Mucosa of rectum (tissue), 2 donors: ENCODE results near the gene GABRR1.

Experiments
- H3K27ac ChIP-seq, 2 donors: one replicate each; pipeline ENCODE4 v1.7.0; 2013; ENCODE audit warnings: inconsistent platforms in 2 of 2, low read depth in 2 of 2, low read length in 2 of 2
- H3K27me3 ChIP-seq, 2 donors: one replicate each; pipeline ENCODE4 v1.7.0; 2013; ENCODE audit warnings: low read length in 2 of 2; ENCODE audit not compliant: control insufficient read depth in 2 of 2, insufficient read depth in 2 of 2
- H3K36me3 ChIP-seq, 2 donors: one replicate each; pipeline ENCODE4 v1.7.0; 2013; ENCODE audit warnings: low read length in 2 of 2; ENCODE audit not compliant: control insufficient read depth in 2 of 2, insufficient read depth in 2 of 2
- H3K4me1 ChIP-seq, 2 donors: one replicate each; pipeline ENCODE4 v1.7.0; 2013; ENCODE audit warnings: low read length in 2 of 2, mild to moderate bottlenecking in 1 of 2; ENCODE audit not compliant: control insufficient read depth in 2 of 2, insufficient read depth in 2 of 2
- H3K4me3 ChIP-seq, 2 donors: one replicate each; pipeline ENCODE4 v1.7.0; 2013; ENCODE audit warnings: low read length in 2 of 2
- H3K9ac ChIP-seq, 2 donors: one replicate each; pipeline ENCODE4 v1.7.0; 2013; ENCODE audit warnings: low read length in 2 of 2, low read depth in 1 of 2, mild to moderate bottlenecking in 1 of 2
- H3K9me3 ChIP-seq, 2 donors: one replicate each; pipeline ENCODE4 v1.7.0; 2013; ENCODE audit warnings: low read length in 2 of 2; ENCODE audit not compliant: control insufficient read depth in 2 of 2
- donor health status: healthy.
- donor health status: Normal muscosa, but diverticular disease.

GABRR1 gene

DNA sequence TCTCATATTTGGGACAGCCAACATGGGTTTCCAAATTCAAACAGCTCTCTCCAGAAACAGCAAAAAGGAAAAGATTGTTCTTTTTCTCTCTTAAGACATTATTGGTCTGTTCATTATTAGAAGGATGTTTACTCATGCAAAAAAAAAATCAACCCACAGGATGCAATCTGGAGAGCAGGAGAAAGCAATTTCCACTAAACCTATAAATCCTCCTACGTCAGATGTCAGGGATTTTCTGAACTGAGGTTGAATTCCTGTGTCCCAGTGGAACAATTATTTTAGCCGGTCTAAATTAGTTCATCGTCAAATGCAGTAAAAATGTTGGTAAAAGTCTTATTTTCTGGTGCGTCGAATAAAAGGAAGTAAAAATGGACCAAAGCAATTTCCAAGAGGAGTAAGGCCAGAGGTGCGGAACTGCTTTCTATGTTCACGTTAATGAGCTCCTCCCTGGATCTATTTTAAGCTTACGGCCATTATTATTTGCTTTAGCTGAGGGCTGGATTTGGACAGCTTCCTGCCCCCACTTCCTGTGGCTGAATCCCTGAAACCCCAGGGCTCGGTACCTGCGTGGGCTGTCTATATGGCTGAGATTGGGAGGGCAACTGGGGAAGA lies at the start of gene GABRR1:
Gene GABRR1 (minus strand): TSS at position 60 of the 612 bp plus-strand sequence. CDS start 36 bp downstream, at position 24.
- Histone ChIP-seq H3K27ac (no peak within 1 kb of the TSS), H3K9ac (no peak within 1 kb of the TSS), H3K4me1 (no peaks in the 10 kb centered on the region), H3K36me3 (no peaks in the 10 kb centered on the region), H3K4me3 (no peak within 1 kb of the TSS), H3K9me3 (no peaks in the 10 kb centered on the region), H3K27me3 (no peaks in the 10 kb centered on the region)

DNA sequence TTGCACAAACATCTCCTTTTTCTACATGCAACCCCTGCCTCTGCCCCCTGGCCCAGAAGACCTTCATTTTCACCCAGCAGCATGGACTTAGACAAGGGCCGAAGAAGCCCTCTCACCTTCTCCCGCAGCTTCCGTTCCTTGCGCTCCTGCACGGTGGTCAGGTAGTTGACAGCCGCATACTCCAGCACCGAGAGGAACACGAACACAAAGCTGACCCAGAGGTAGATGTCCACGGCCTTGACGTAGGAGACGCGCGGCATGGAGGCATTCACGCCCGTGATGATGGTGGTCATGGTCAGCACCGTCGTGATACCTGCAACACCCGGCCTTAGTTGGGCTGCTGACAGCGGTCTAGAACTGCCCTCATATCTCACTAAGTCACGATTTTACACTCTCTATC lies 47.1 kb upstream of the GABRR1 start:
- Histone ChIP-seq H3K27me3 (no peaks in the 10 kb centered on the region), H3K36me3 (no peaks in the 10 kb centered on the region), H3K9ac (no peak overlapping the region), H3K9me3 (no peaks in the 10 kb centered on the region), H3K4me3 (no peak overlapping the region), H3K4me1 (no peaks in the 10 kb centered on the region), H3K27ac (no peak overlapping the region)

DNA sequence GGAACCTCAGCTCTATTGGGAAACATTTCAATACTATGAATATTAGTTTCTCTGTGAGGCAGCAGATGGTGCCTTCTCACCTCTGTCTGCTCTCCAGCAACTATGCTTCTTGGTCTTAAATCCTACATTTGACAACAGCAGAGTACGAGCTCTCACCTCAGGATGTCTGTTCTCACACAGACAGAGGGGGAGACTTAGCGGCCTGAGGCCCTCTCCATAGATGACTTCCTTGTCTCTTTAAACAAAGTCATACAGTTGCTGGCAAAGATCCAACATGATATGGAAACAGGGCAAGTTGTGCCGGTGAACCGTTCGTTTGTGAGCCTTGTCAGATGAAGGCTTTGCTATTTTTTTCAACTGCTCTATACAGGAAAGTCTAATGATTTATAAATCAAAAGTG lies 43.7 kb upstream of the GABRR1 start:
- Histone ChIP-seq H3K36me3 (no peaks in the 10 kb centered on the region), H3K27me3 (no peaks in the 10 kb centered on the region), H3K27ac (no peak overlapping the region)

DNA sequence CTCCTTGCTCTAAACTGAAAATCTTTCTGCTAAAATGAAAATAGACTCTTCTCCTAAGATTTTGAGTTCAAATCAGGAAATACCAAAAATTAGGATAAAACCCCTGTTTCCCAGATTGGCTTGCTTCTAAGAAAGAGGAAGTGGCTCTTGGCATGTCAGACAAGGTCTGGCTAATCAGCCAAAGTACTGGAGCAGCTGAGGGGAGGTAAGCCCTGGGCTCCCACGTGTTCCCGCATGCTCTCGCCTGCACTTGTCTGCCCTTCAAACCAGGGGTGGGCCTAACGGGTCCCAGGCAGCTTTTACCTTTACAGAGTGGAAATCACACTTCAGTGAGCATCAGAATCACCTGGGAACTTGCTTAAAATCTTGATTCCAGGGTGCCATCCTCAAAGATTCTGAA lies 43.2 kb upstream of the GABRR1 start:
- no peak overlapping the region for H3K4me3 ChIP-seq

More for the DNA sequence above, 43.7 kb upstream of the GABRR1 start:
- H3K9ac ChIP-seq = no peak overlapping the region
- H3K9me3 ChIP-seq = no peaks in the 10 kb centered on the region
- H3K4me3 ChIP-seq = no peak overlapping the region
- no peaks in the 10 kb centered on the region for H3K4me1 ChIP-seq

DNA sequence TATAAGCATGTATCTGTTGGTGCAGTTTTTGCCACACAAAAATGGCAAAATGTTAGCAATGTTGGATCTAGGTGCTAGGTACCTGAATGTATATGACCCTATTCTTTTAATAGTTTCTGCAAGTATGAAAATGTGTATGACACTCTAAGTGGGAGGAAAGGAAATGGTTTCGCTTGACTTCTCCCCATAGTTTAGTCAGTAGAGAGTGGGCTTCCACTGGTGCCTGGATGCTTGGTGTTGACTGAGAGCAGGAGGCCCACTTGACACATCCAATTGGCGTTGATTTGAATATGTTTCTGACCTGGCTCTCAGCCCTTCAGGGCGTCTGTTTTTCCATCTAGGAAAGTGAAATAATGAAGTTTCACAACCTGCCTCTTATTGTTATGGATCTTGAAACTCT lies 41.8 kb upstream of the GABRR1 start:
- no peaks in the 10 kb centered on the region for H3K27me3 ChIP-seq
- H3K9ac ChIP-seq = no peak overlapping the region
- no peaks in the 10 kb centered on the region for H3K4me1 ChIP-seq
- no peak overlapping the region for H3K4me3 ChIP-seq
- H3K36me3 ChIP-seq = no peaks in the 10 kb centered on the region
- no peak overlapping the region for H3K27ac ChIP-seq
- no peaks in the 10 kb centered on the region for H3K9me3 ChIP-seq

More for the DNA sequence above, 43.2 kb upstream of the GABRR1 start:
- Histone ChIP-seq H3K27me3 (no peaks in the 10 kb centered on the region), H3K9ac (no peak overlapping the region), H3K4me1 (no peaks in the 10 kb centered on the region), H3K27ac (no peak overlapping the region), H3K36me3 (no peaks in the 10 kb centered on the region), H3K9me3 (no peaks in the 10 kb centered on the region)

DNA sequence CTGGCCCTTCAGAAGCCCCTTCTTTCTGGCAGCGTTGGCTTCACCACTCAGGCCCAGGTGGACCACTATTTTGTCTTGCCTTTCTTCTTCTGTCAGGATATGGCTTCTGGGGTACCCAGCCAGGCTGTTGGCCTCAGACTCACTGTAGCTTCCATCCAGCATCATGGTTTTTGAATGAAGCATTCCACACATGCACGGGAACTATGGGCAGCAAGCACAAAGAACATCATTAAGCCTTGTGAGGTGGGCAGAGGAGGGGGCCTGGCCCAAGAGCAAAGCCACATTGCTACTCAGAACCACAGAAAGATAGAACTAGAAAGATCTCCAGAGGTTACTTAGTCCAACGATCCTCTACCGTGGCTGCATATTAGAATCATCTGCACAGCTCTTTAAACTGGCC lies 40.6 kb upstream of the GABRR1 start:
- no peak overlapping the region for H3K27ac ChIP-seq
- H3K27me3 ChIP-seq = no peaks in the 10 kb centered on the region
- no peaks in the 10 kb centered on the region for H3K36me3 ChIP-seq
- peaks cover 0 to under 1% of the 10 kb centered on the region in 2 donors for H3K4me1 ChIP-seq
- H3K4me3 ChIP-seq = no peak overlapping the region
- H3K9ac ChIP-seq = no peak overlapping the region
- no peaks in the 10 kb centered on the region for H3K9me3 ChIP-seq

DNA sequence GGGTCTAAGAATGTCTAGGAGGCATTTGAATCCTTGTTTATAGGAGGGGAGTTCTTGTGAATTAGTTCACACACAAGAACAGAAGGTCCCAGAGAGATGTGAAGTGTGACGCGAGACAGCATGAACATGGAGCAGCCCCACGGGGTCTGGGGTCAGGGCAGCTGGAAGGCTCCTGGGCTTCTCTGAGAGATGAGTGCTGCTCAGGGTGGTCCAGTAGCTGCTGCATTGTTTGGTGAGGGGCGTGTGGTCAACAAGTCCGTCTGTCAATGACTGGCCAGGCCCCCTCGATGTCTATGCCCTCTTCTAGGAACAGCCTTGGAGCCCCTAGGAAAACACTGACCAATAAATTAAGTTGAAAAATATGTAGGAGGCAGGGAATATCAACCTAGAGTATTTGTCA lies 40.2 kb upstream of the GABRR1 start:
- Histone ChIP-seq H3K9ac (no peak overlapping the region), H3K4me3 (no peak overlapping the region), H3K27ac (no peak overlapping the region), H3K4me1 (peaks cover 0 to 4% of the 10 kb centered on the region in 2 donors), H3K27me3 (no peaks in the 10 kb centered on the region), H3K36me3 (no peaks in the 10 kb centered on the region), H3K9me3 (no peaks in the 10 kb centered on the region)

DNA sequence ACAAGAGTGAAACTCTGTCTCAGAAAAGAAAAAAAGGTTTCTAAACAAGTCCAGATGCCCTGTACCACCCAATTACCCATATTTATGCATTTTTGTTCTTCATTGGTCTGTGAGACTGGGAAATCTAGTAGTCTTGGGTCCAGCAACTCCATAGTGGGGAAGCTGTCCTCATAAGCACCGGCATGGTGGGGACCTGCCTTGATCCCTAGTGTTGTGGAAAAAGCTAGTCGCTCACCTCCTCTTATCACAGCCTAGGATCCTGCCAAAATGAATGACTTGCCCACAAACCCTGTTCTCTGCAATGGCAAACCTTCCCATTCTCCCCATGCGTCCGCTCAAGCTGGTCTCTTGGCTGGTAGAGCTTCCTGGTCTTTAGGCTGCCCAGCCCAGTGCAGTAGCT lies 38.3 kb upstream of the GABRR1 start:
- no peaks in the 10 kb centered on the region for H3K9me3 ChIP-seq
- no peak overlapping the region for H3K4me3 ChIP-seq
- peaks cover 0 to 4% of the 10 kb centered on the region in 2 donors for H3K4me1 ChIP-seq
- H3K27ac ChIP-seq = no peak overlapping the region
- no peak overlapping the region for H3K9ac ChIP-seq
- H3K36me3 ChIP-seq = no peaks in the 10 kb centered on the region
- H3K27me3 ChIP-seq = no peaks in the 10 kb centered on the region

DNA sequence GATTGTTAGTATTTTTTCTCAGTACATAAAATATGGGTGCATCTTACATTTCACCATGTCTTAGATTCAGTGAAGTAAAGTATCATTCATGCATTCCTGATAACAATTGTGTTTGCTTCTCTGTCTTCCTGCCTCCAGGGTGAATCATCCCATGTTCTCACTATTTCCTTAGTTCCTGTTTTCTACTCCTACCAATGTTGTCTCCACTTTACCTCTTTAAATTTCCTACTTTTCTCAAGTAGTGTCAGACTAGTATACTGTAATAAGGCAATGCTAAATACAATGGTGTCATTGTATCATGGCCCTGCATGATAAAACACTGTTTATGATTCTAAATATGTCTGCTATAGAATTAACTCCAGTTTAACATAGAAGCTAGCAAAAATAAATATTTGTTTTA lies 37.4 kb upstream of the GABRR1 start:
- Histone ChIP-seq H3K4me1 (peaks cover 0 to 4% of the 10 kb centered on the region in 2 donors), H3K9ac (no peak overlapping the region), H3K4me3 (no peak overlapping the region), H3K36me3 (no peaks in the 10 kb centered on the region), H3K27ac (no peak overlapping the region), H3K9me3 (no peaks in the 10 kb centered on the region), H3K27me3 (no peaks in the 10 kb centered on the region)

DNA sequence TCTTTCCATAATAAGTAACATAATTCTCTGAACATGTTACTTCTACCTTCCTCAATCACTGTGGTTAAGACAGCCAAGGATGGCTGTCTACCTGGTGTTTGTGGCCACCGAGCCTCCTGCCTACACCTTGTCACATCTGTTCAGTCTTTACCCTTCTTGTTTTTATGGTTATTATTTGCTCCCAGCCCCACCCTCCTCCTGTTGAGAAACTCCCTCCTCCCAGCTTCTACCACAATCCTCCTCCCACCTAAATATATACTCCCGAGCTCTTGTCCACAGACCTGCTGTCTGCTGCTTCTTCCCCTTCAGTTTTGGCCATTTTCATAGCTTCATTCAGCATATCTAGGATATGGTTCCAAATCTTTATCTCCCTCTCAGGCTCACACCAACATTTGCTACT lies 35.7 kb upstream of the GABRR1 start:
- H3K9ac ChIP-seq = no peak overlapping the region
- no peak overlapping the region for H3K4me3 ChIP-seq
- no peaks in the 10 kb centered on the region for H3K36me3 ChIP-seq
- H3K9me3 ChIP-seq = no peaks in the 10 kb centered on the region
- no peak overlapping the region for H3K27ac ChIP-seq
- peaks cover 0 to 4% of the 10 kb centered on the region in 2 donors for H3K4me1 ChIP-seq
- H3K27me3 ChIP-seq = no peaks in the 10 kb centered on the region

DNA sequence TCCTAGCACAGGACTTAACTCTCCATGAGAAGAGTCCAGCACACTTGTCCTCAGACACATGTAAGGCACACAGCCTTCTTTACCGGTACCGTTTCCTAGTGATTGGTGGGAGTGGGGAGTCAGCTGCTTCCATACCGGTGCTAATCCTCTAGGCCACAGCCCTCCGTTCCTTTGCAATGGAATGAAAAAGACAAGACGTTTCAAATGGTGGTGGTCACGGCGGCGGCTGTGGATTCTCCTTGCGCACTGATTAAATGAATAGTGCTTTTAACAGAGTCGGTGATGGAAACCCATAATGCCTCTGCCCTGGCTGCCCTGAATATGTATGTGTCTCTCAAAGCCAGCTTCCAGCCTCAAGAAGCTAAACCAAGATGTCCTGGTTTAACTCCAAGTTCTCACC lies 34.8 kb upstream of the GABRR1 start:
- Histone ChIP-seq H3K4me1 (peaks cover 0 to 4% of the 10 kb centered on the region in 2 donors), H3K9ac (no peak overlapping the region), H3K27ac (no peak overlapping the region), H3K27me3 (no peaks in the 10 kb centered on the region), H3K36me3 (no peaks in the 10 kb centered on the region), H3K4me3 (no peak overlapping the region), H3K9me3 (no peaks in the 10 kb centered on the region)
